ENCODE measurements around the gene STAM2. TPM values are rescaled to one million over a fixed set of nuclear protein-coding genes. Genes with fewer than 3 reads are reported as not detected.
A peak's percentile ranks its signal among the peaks of the same experiment; 100 is the strongest.

Gene STAM2
- total and polyA plus RNA-seq, 2 of the 13 experiments (the other 11 are each of a cell fraction or from before 2014, with no cell fraction given) = 14.7 to 24.1 TPM

- TF ChIP-seq GMEB2 (CRISPR knock-in tag; IDR thresholded peaks at IDR 0.05; ENCODE audit: low read depth) = no peak
- TF ChIP-seq RFX5 (IDR thresholded peaks at IDR 0.05; ENCODE audit: low read depth, low read length) = no peak; the same call in 1 of the 2 replicates
- TF ChIP-seq ZNF75D (CRISPR knock-in tag; IDR thresholded peaks at IDR 0.05; ENCODE audit: borderline replicate concordance) = no peak
- peak; percentile 86 for TF ChIP-seq ZNF142 (CRISPR knock-in tag; IDR thresholded peaks at IDR 0.05)
- no peak for TF ChIP-seq ZXDC (CRISPR knock-in tag; IDR thresholded peaks at IDR 0.05)
- TF ChIP-seq REL (CRISPR knock-in tag; conservative IDR thresholded peaks at IDR 0.05) = peak; percentile 88; the same call in 1 of the 2 replicates
- peak; percentile 97 for TF ChIP-seq KMT2A (CRISPR knock-in tag; IDR thresholded peaks at IDR 0.05)
- TF ChIP-seq ZNF460 (CRISPR knock-in tag; IDR thresholded peaks at IDR 0.05; ENCODE audit: borderline replicate concordance) = peak; percentile 44; the same call in 1 of the 2 replicates
- no peak; a peak in 1 of 4 replicates for TF ChIP-seq MAFK (conservative IDR thresholded peaks at IDR 0.05 in 1 of 2, IDR thresholded peaks at IDR 0.05 in 1 of 2; ENCODE audit: low read length in 2 of 2)
- no peak for TF ChIP-seq ZBTB49 (CRISPR knock-in tag; IDR thresholded peaks at IDR 0.05; ENCODE audit: borderline replicate concordance)
- TF ChIP-seq PBX3 (CRISPR knock-in tag; IDR thresholded peaks at IDR 0.05; ENCODE audit: borderline replicate concordance) = peak; percentile 75; the same call in 1 of the 2 replicates
- TF ChIP-seq SMAD3 (CRISPR knock-in tag; IDR thresholded peaks at IDR 0.05) = peak; percentile 84
- TF ChIP-seq HOXA7 (CRISPR knock-in tag; IDR thresholded peaks at IDR 0.05) = no peak
- peak; percentile 95 for TF ChIP-seq REPIN1 (CRISPR knock-in tag; IDR thresholded peaks at IDR 0.05; ENCODE audit: borderline replicate concordance, low read depth)
Observed at GRCh38 chr2:152175368-152176112, at the start of gene STAM2 (continued).
